Activated naive CD4-positive, alpha-beta T cell treated with anti-CD3 and anti-CD28 coated beads, Interleukin-2, amount 50 U/mL, for 24 hours (primary cell): ENCODE results near the gene TMSB15B.
"Not testable (repeated sequence)": the region's sequence is repeated elsewhere in the genome, so short reads cannot be mapped to it uniquely, and the experiment has no call there.

Experiments
- H3K27ac Mint-ChIP-seq: one replicate; pipeline ENCODE4 v1.8.0; 2021; ENCODE audit warnings: mild to moderate bottlenecking, mixed read lengths
- H3K27me3 Mint-ChIP-seq: one replicate; pipeline ENCODE4 v1.8.0; 2021; ENCODE audit warnings: mixed read lengths
- H3K36me3 Mint-ChIP-seq: one replicate; pipeline ENCODE4 v1.8.0; 2021; ENCODE audit warnings: mixed read lengths
- H3K4me1 Mint-ChIP-seq: one replicate; pipeline ENCODE4 v1.8.0; 2021; ENCODE audit warnings: mixed read lengths
- H3K4me3 Mint-ChIP-seq: one replicate; pipeline ENCODE4 v1.8.0; 2021; ENCODE audit warnings: mild to moderate bottlenecking, mixed read lengths
- H3K9me3 Mint-ChIP-seq: one replicate; pipeline ENCODE4 v1.8.0; 2021; ENCODE audit warnings: mixed read lengths

The TMSB15B gene

DNA sequence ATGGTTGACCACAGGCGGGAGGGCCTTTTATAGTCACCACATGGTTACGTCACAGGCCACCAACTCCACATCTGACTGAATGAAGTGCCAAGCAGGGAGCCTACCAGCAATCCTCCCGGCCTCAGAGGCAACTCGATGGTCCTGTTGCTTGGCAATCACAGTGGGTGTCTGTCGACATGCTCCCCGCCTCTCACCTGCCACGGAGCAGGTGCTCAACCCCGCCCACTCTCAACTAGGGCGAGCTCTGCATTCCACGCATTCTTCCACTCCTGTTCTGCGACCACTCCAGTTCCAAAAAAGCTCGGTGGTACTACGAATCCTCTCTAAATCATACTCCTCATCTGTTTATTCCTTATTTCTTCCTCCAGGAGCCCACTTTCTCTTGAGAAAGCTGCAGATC lies 21.1 kb downstream of the TMSB15B start:
- H3K4me1 Mint-ChIP-seq, H3K4me3 Mint-ChIP-seq, H3K9me3 Mint-ChIP-seq, H3K27ac Mint-ChIP-seq, H3K27me3 Mint-ChIP-seq, H3K36me3 Mint-ChIP-seq: not testable (repeated sequence)

DNA sequence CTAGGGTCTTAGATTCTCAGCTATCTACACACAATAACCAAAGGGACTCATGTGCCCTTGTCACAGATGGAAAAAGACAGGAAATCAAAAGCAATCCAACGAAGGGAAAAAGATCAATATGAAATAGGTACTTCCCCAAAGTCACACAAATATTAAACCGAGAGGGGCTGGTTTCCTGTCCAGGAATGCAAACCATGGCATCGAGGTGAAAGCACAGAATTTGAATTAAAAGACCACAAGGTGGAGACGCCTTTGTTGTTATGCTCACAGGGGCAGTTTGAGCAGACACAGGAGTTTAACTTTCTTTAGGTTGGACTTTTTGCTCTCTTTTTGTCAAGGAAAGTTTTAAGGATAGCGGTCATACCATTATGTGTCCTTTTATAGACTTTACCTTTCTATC lies 36.8 kb downstream of the TMSB15B start:
- H3K27me3 Mint-ChIP-seq, result no peaks in the 10 kb centered on the region
- H3K9me3 Mint-ChIP-seq, result no peaks in the 10 kb centered on the region

DNA sequence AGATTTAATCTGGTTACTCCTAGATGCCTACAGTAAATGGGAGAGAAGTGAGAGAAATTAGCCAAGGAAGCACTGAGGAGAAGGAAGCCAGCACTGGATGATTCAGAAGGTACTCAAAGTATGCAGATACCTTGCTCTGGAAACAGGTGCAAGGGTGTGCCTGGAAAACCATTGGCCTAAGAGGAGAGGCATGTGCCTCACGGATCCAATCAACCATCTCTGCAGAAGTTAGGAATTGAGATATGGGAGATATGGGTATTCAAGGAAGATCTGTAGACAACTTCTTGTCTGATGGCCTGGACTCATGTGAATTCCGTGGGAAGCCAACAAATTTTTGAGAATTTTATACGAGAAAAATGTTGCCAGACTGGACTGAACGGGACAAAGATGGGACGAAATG lies 46.4 kb downstream of the TMSB15B start:
- H3K27ac Mint-ChIP-seq, result no peak overlapping the region
- no peaks in the 10 kb centered on the region for H3K36me3 Mint-ChIP-seq
- H3K4me3 Mint-ChIP-seq, result no peak overlapping the region
- no peaks in the 10 kb centered on the region for H3K4me1 Mint-ChIP-seq
- H3K27me3 Mint-ChIP-seq, result no peaks in the 10 kb centered on the region
- no peaks in the 10 kb centered on the region for H3K9me3 Mint-ChIP-seq

More for the DNA sequence above, 36.8 kb downstream of the TMSB15B start:
- Mint-ChIP-seq H3K27ac (no peak overlapping the region), H3K4me1 (no peaks in the 10 kb centered on the region), H3K4me3 (no peak overlapping the region), H3K36me3 (no peaks in the 10 kb centered on the region)

DNA sequence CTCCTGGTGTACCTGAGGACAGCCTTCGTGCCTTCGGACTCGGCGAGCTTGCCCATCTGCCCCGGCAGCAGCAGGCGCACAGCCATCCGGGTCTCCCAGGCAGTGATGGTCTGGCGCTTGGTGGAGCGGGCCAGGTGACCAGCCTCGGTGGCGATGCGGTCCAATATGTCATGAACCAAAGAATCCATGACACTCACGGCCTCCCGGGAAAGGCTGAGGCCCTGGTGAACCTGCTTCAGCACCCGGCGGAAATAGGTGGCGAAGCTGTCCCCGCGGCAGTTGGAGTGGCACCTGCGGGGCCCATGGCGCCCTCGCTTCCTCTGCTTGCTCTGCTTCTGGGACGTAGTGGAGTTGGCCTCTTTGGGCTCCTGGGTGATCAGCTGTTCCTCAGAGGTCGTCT lies 50.7 kb downstream of the TMSB15B start:
- Mint-ChIP-seq H3K27me3 (peaks cover 1% of the 10 kb centered on the region), H3K4me1 (no peaks in the 10 kb centered on the region), H3K9me3 (no peaks in the 10 kb centered on the region), H3K27ac (no peak overlapping the region), H3K4me3 (no peak overlapping the region), H3K36me3 (no peaks in the 10 kb centered on the region)

DNA sequence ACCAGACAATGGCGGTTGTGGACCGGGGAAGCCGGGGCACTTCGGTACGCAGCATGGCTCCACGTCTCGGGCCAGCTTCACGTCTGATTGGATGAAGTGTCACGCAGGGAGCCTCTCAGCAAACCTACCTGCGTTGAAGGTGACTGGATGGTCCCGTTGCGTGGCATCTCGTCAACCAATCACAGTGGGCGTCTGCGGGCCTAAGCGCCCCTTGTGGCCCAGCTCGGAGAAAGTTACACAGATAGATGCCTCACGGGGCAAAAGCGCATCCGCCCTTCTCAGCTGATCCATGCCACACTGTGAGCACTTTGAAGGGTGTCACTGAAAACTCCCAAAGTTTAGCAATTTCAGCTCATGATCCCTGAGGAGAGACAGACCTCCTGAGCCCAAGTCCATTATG lies 51.2 kb downstream of the TMSB15B start, which contains the start of gene H2BW1:
Gene H2BW1 (minus strand): TSS at position 103 of the 400 bp plus-strand sequence. CDS start 132 bp downstream, outside the sequence.
- no peaks in the 10 kb centered on the region for H3K36me3 Mint-ChIP-seq
- no peaks in the 10 kb centered on the region for H3K9me3 Mint-ChIP-seq
- no peak within 1 kb of the TSS for H3K4me3 Mint-ChIP-seq
- H3K4me1 Mint-ChIP-seq, result no peaks in the 10 kb centered on the region
- H3K27me3 Mint-ChIP-seq, result peaks cover 3% of the 10 kb centered on the region
- no peak within 1 kb of the TSS for H3K27ac Mint-ChIP-seq

DNA sequence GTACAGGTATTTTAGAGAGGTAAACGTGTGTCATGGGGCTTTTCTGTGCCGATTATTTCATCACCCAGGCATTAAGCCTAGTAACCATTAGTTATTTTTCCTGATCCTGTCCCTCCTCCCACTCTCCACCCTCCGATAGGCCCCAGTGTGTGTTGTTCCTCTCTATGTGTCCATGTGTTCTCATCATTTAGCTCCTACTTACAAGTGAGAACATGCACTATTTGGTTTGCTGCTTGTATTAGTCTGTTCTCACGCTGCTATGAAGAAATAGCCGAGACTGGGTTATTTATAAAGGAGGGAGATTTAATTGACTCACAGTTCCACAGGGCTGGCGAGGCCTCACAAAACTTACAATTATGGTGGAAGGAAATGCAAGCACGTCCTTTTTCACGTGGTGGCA lies 53.1 kb downstream of the TMSB15B start:
- not testable (repeated sequence) for H3K9me3 Mint-ChIP-seq, H3K36me3 Mint-ChIP-seq, H3K27ac Mint-ChIP-seq, H3K27me3 Mint-ChIP-seq, H3K4me3 Mint-ChIP-seq, H3K4me1 Mint-ChIP-seq
